ENCODE results near the gene CASP8. TPM values are rescaled to one million over a fixed set of nuclear protein-coding genes. Genes with fewer than 3 reads are reported as not detected.
A peak's percentile ranks its signal among the peaks of the same experiment; 100 is the strongest.
"Not testable (repeated sequence)": the region's sequence is repeated elsewhere in the genome, so short reads cannot be mapped to it uniquely, and the experiment has no call there.

Gene CASP8
- total and polyA plus RNA-seq, 2 donors = 41.1 to 49.4 TPM

GRCh38 chr2:201273330-201273983, 13.1 kb downstream of the CASP8 start:
- no peak for DNase-seq (ENCODE audit: low read depth in 6 of 9, low spot score in 9 of 9)
- H3K36me3 ChIP-seq (ENCODE audit: control insufficient read depth in 2 of 2, insufficient read depth in 2 of 2, low read length in 1 of 2) = peaks cover 75 to 93% of the 10 kb centered on the region in 2 donors
- no peak overlapping the region for H3K27ac ChIP-seq (ENCODE audit: low read depth in 1 of 2, low read length in 1 of 2)
- WGBS = 95% methylated on average over 9 of the region's 9 CpGs
- H3K27me3 ChIP-seq (ENCODE audit: control insufficient read depth in 2 of 2, insufficient read depth in 1 of 2, low read length in 1 of 2) = no peaks in the 10 kb centered on the region
- H3K9me3 ChIP-seq (ENCODE audit: control insufficient read depth in 2 of 2, insufficient read depth in 1 of 2, low read length in 1 of 2) = no peaks in the 10 kb centered on the region
- no peak overlapping the region for H3K4me3 ChIP-seq (ENCODE audit: low read length in 2 of 2)
- H3K4me1 ChIP-seq (ENCODE audit: control insufficient read depth in 2 of 2, insufficient read depth in 2 of 2, low read length in 2 of 2) = no peaks in the 10 kb centered on the region

GRCh38 chr2:201275069-201275468, 14.7 kb downstream of the CASP8 start:
- Histone ChIP-seq H3K4me1 (ENCODE audit: control insufficient read depth in 2 of 2, insufficient read depth in 2 of 2, low read length in 2 of 2) (no peaks in the 10 kb centered on the region), H3K27ac (ENCODE audit: low read depth in 1 of 2, low read length in 1 of 2) (no peak overlapping the region), H3K27me3 (ENCODE audit: control insufficient read depth in 2 of 2, insufficient read depth in 1 of 2, low read length in 1 of 2) (no peaks in the 10 kb centered on the region), H3K36me3 (ENCODE audit: control insufficient read depth in 2 of 2, insufficient read depth in 2 of 2, low read length in 1 of 2) (peaks cover 77 to 92% of the 10 kb centered on the region in 2 donors), H3K4me3 (ENCODE audit: low read length in 2 of 2) (no peak overlapping the region), H3K9me3 (ENCODE audit: control insufficient read depth in 2 of 2, insufficient read depth in 1 of 2, low read length in 1 of 2) (no peaks in the 10 kb centered on the region)
- DNase-seq (ENCODE audit: low read depth in 6 of 9, low spot score in 9 of 9) = no peak
- WGBS = 97% methylated on average over 2 of the region's 2 CpGs

GRCh38 chr2:201275990-201276389, 15.7 kb downstream of the CASP8 start:
- Histone ChIP-seq H3K4me1 (ENCODE audit: control insufficient read depth in 2 of 2, insufficient read depth in 2 of 2, low read length in 2 of 2) (no peaks in the 10 kb centered on the region), H3K27ac (ENCODE audit: low read depth in 1 of 2, low read length in 1 of 2) (no peak overlapping the region), H3K9me3 (ENCODE audit: control insufficient read depth in 2 of 2, insufficient read depth in 1 of 2, low read length in 1 of 2) (no peaks in the 10 kb centered on the region), H3K4me3 (ENCODE audit: low read length in 2 of 2) (no peak overlapping the region), H3K27me3 (ENCODE audit: control insufficient read depth in 2 of 2, insufficient read depth in 1 of 2, low read length in 1 of 2) (no peaks in the 10 kb centered on the region), H3K36me3 (ENCODE audit: control insufficient read depth in 2 of 2, insufficient read depth in 2 of 2, low read length in 1 of 2) (peaks cover 69 to 92% of the 10 kb centered on the region in 2 donors)
- WGBS = 96% methylated on average over 5 of the region's 5 CpGs
- DNase-seq (ENCODE audit: low read depth in 6 of 9, low spot score in 9 of 9) = no peak

GRCh38 chr2:201276511-201276910, 16.2 kb downstream of the CASP8 start:
- Histone ChIP-seq H3K4me3 (ENCODE audit: low read length in 2 of 2) (no peak overlapping the region), H3K36me3 (ENCODE audit: control insufficient read depth in 2 of 2, insufficient read depth in 2 of 2, low read length in 1 of 2) (peaks cover 64 to 87% of the 10 kb centered on the region in 2 donors), H3K9me3 (ENCODE audit: control insufficient read depth in 2 of 2, insufficient read depth in 1 of 2, low read length in 1 of 2) (no peaks in the 10 kb centered on the region), H3K27ac (ENCODE audit: low read depth in 1 of 2, low read length in 1 of 2) (no peak overlapping the region), H3K4me1 (ENCODE audit: control insufficient read depth in 2 of 2, insufficient read depth in 2 of 2, low read length in 2 of 2) (no peaks in the 10 kb centered on the region), H3K27me3 (ENCODE audit: control insufficient read depth in 2 of 2, insufficient read depth in 1 of 2, low read length in 1 of 2) (no peaks in the 10 kb centered on the region)
- no peak for DNase-seq (ENCODE audit: low read depth in 6 of 9, low spot score in 9 of 9)
- WGBS = 98% methylated on average over 6 of the region's 6 CpGs

GRCh38 chr2:201279079-201279478, 18.7 kb downstream of the CASP8 start:
- no peak for DNase-seq (ENCODE audit: low read depth in 6 of 9, low spot score in 9 of 9)
- Histone ChIP-seq H3K4me3 (ENCODE audit: low read length in 2 of 2) (no peak overlapping the region), H3K27ac (ENCODE audit: low read depth in 1 of 2, low read length in 1 of 2) (peak overlapping the region in 1 of 2 donors; percentile 5), H3K36me3 (ENCODE audit: control insufficient read depth in 2 of 2, insufficient read depth in 2 of 2, low read length in 1 of 2) (peaks cover 40 to 61% of the 10 kb centered on the region in 2 donors), H3K4me1 (ENCODE audit: control insufficient read depth in 2 of 2, insufficient read depth in 2 of 2, low read length in 2 of 2) (no peaks in the 10 kb centered on the region), H3K27me3 (ENCODE audit: control insufficient read depth in 2 of 2, insufficient read depth in 1 of 2, low read length in 1 of 2) (no peaks in the 10 kb centered on the region), H3K9me3 (ENCODE audit: control insufficient read depth in 2 of 2, insufficient read depth in 1 of 2, low read length in 1 of 2) (no peaks in the 10 kb centered on the region)
- 90% methylated on average over 1 of the region's 1 CpG for WGBS

- Histone ChIP-seq H3K4me1 (ENCODE audit: control insufficient read depth in 2 of 2, insufficient read depth in 2 of 2, low read length in 2 of 2) (no peaks in the 10 kb centered on the region), H3K36me3 (ENCODE audit: control insufficient read depth in 2 of 2, insufficient read depth in 2 of 2, low read length in 1 of 2) (peaks cover 40 to 57% of the 10 kb centered on the region in 2 donors), H3K27me3 (ENCODE audit: control insufficient read depth in 2 of 2, insufficient read depth in 1 of 2, low read length in 1 of 2) (no peaks in the 10 kb centered on the region), H3K27ac (ENCODE audit: low read depth in 1 of 2, low read length in 1 of 2) (no peak overlapping the region), H3K9me3 (ENCODE audit: control insufficient read depth in 2 of 2, insufficient read depth in 1 of 2, low read length in 1 of 2) (no peaks in the 10 kb centered on the region), H3K4me3 (ENCODE audit: low read length in 2 of 2) (no peak overlapping the region)
- WGBS = 97% methylated on average over 3 of the region's 3 CpGs
- DNase-seq (ENCODE audit: low read depth in 6 of 9, low spot score in 9 of 9) = no peak
Observed at GRCh38 chr2:201280191-201281040, 20.1 kb downstream of the CASP8 start.

- no peak overlapping the region for H3K4me3 ChIP-seq (ENCODE audit: low read length in 2 of 2)
Observed at GRCh38 chr2:201285499-201285898, 25.2 kb downstream of the CASP8 start.

GRCh38 chr2:201290457-201291148, 30.3 kb downstream of the CASP8 start:
- WGBS = 98% methylated on average over 15 of the region's 15 CpGs
- not testable (repeated sequence) for H3K4me1 ChIP-seq (ENCODE audit: control insufficient read depth in 2 of 2, insufficient read depth in 2 of 2, low read length in 2 of 2); H3K27me3 ChIP-seq (ENCODE audit: control insufficient read depth in 2 of 2, insufficient read depth in 1 of 2, low read length in 1 of 2); DNase-seq (ENCODE audit: low read depth in 6 of 9, low spot score in 9 of 9); H3K4me3 ChIP-seq (ENCODE audit: low read length in 2 of 2); H3K27ac ChIP-seq (ENCODE audit: low read depth in 1 of 2, low read length in 1 of 2); H3K9me3 ChIP-seq (ENCODE audit: control insufficient read depth in 2 of 2, insufficient read depth in 1 of 2, low read length in 1 of 2)
- peaks cover 33 to 50% of the 10 kb centered on the region in 2 donors for H3K36me3 ChIP-seq (ENCODE audit: control insufficient read depth in 2 of 2, insufficient read depth in 2 of 2, low read length in 1 of 2)

More at GRCh38 chr2:201285499-201285898, 25.2 kb downstream of the CASP8 start:
- H3K27ac ChIP-seq (ENCODE audit: low read depth in 1 of 2, low read length in 1 of 2) = no peak overlapping the region
- no peaks in the 10 kb centered on the region for H3K27me3 ChIP-seq (ENCODE audit: control insufficient read depth in 2 of 2, insufficient read depth in 1 of 2, low read length in 1 of 2)
- peaks cover 43 to 61% of the 10 kb centered on the region in 2 donors for H3K36me3 ChIP-seq (ENCODE audit: control insufficient read depth in 2 of 2, insufficient read depth in 2 of 2, low read length in 1 of 2)
- 97% methylated on average over 1 of the region's 1 CpG for WGBS
- H3K4me1 ChIP-seq (ENCODE audit: control insufficient read depth in 2 of 2, insufficient read depth in 2 of 2, low read length in 2 of 2) = no peaks in the 10 kb centered on the region
- peaks cover 0 to 2% of the 10 kb centered on the region in 2 donors for H3K9me3 ChIP-seq (ENCODE audit: control insufficient read depth in 2 of 2, insufficient read depth in 1 of 2, low read length in 1 of 2)
- DNase-seq (ENCODE audit: low read depth in 6 of 9, low spot score in 9 of 9) = no peak
